HepG2 (cell line): ENCODE results near the gene LRRC45. TPM values are rescaled to one million over a fixed set of nuclear protein-coding genes. Genes with fewer than 3 reads are reported as not detected.

Experiments
- ATAC-seq: fragments of 200-7000 bp; cut with Tn5 transposase; 3 replicates; pipeline ENCODE4 v1.9.1; 2020; ENCODE audit warnings: mild to moderate bottlenecking, moderate library complexity
- BruUV-seq: library from RNA; stranded (reverse); fragments of 400-500 nt; replicated peaks from 2 replicates; lab custom pipeline; 2021; lab: Mats Ljungman, UMichigan
- CTCF ChIA-PET: fragments of 300-600 bp; formaldehyde crosslinking; extraction: SDS; loops from one replicate; lab custom pipeline; 2021; ENCODE audit warnings: low total read pairs, inconsistent platforms, low intra/inter-chr PET ratio; lab: Yijun Ruan, JAX
- POLR2A ChIA-PET: fragments of 350-600 bp; sonication (Branson Sonifier 250); formaldehyde crosslinking; loops from one replicate; lab custom pipeline; 2020; ENCODE audit warnings: antibody characterized with exemption, inconsistent platforms; lab: Yijun Ruan, JAX
- DNase-seq: peaks from one replicate; pipeline ENCODE4 v3.0.0-alpha.2; 2015; ENCODE audit warnings: low spot score
- FAIRE-seq: peaks from 3 replicates; lab custom pipeline; 2011; peaks lifted over from hg19 to GRCh38; lab: Jason Lieb, UNC
- H2AFZ ChIP-seq: one replicate; pipeline ENCODE4 v1.6.1; 2011; ENCODE audit warnings: low read length, inconsistent platforms
- H3K27ac ChIP-seq: fragments of 300-600 bp; 3 replicates; pipeline ENCODE4 v1.8.0; 2011; ENCODE audit warnings: mixed run types, mild to moderate bottlenecking, mixed read lengths, low read length, inconsistent platforms; ENCODE audit not compliant: insufficient read depth; ENCODE audit errors: extremely low read length
- H3K27me3 ChIP-seq, 2 experiments: fragments of 200-600 bp in 1 of 2; 2 replicates in 1 of 2; 3 replicates in 1 of 2; pipeline versions ENCODE4 v1.6.0 to v1.8.0; 2011; ENCODE audit warnings: low read length in 2 of 2, mild to moderate bottlenecking in 2 of 2, moderate library complexity in 2 of 2, inconsistent platforms in 1 of 2; ENCODE audit not compliant: insufficient read depth in 2 of 2, control insufficient read depth in 1 of 2
- H3K36me3 ChIP-seq, 2 experiments: fragments of 200-600 bp in 1 of 2; replicated peaks in 1 of 2; 2 replicates in 1 of 2; 3 replicates in 1 of 2; pipeline versions ENCODE4 v1.5.1 to v1.8.0; 2011; ENCODE audit warnings: low read length in 2 of 2, inconsistent platforms in 1 of 2; ENCODE audit not compliant: insufficient read depth in 2 of 2, control insufficient read depth in 1 of 2
- H3K4me1 ChIP-seq: 2 replicates; pipeline ENCODE4 v1.5.1; 2012; ENCODE audit warnings: low read length, inconsistent platforms; ENCODE audit not compliant: insufficient read depth
- H3K4me2 ChIP-seq: 2 replicates; pipeline ENCODE4 v1.6.0; 2011; ENCODE audit warnings: low read depth, low read length, inconsistent platforms
- H3K4me3 ChIP-seq, 3 experiments: fragments of 200-600 bp in 1 of 3; sonication (generic), shearing (Covaris generic) in 1 of 3; replicated peaks in 1 of 3; 2 replicates each; pipeline ENCODE4 v1.5.1; 2011 to 2016; ENCODE audit warnings: low read length in 3 of 3, inconsistent platforms in 2 of 3, low read depth in 2 of 3, mild to moderate bottlenecking in 2 of 3, control low read depth in 1 of 3, mixed read lengths in 1 of 3; ENCODE audit not compliant: insufficient read depth in 1 of 3
- H3K79me2 ChIP-seq: one replicate; pipeline ENCODE4 v1.6.1; 2011; ENCODE audit warnings: low read length, inconsistent platforms; ENCODE audit not compliant: insufficient read depth
- H3K9ac ChIP-seq: 2 replicates; pipeline ENCODE4 v1.6.0; 2011; ENCODE audit warnings: mild to moderate bottlenecking, low read depth, low read length, inconsistent platforms; ENCODE audit not compliant: insufficient read depth
- H3K9me3 ChIP-seq: 2 replicates; pipeline ENCODE4 v1.5.1; 2012; ENCODE audit warnings: mild to moderate bottlenecking, low read length
- H4K20me1 ChIP-seq: 2 replicates; pipeline ENCODE4 v1.6.0; 2011; ENCODE audit warnings: inconsistent platforms, mild to moderate bottlenecking, low read length, moderate library complexity; ENCODE audit not compliant: insufficient read depth
- DMTF1 ChIP-seq: sonication (generic); formaldehyde crosslinking; IDR thresholded peaks from 2 replicates; pipeline ENCODE4 v1.4.0; 2020; ENCODE audit warnings: mild to moderate bottlenecking, missing genetic modification reagents
- KDM5B ChIP-seq: sonication (generic); formaldehyde crosslinking; IDR thresholded peaks from 2 replicates; pipeline ENCODE4 v1.4.0; 2020; ENCODE audit warnings: missing genetic modification reagents, mild to moderate bottlenecking, borderline replicate concordance
- MEF2D ChIP-seq: sonication (generic); formaldehyde crosslinking; IDR thresholded peaks from 2 replicates; pipeline ENCODE4 v1.5.1; 2020; ENCODE audit warnings: mild to moderate bottlenecking, missing genetic modification reagents
- ZFY ChIP-seq: sonication (generic); formaldehyde crosslinking; IDR thresholded peaks from 2 replicates; pipeline ENCODE4 v1.4.0; 2020; ENCODE audit warnings: missing genetic modification reagents
- ZNF512 ChIP-seq: sonication (generic); formaldehyde crosslinking; IDR thresholded peaks from 2 replicates; pipeline ENCODE4 v1.4.0; 2020; ENCODE audit warnings: mild to moderate bottlenecking, missing genetic modification reagents
- ZNF672 ChIP-seq: sonication (generic); formaldehyde crosslinking; IDR thresholded peaks from 2 replicates; pipeline ENCODE4 v1.8.1; 2022; ENCODE audit warnings: missing genetic modification reagents
- ZNF792 ChIP-seq: IDR thresholded peaks from 2 replicates; pipeline ENCODE4 v1.6.1; 2016
- WGBS: methylation state at CpG from one replicate; pipeline ENCODE4 v1.1.6; 2017; ENCODE audit warnings: low lambda C conversion rate; 5-methylcytosine and 5-hydroxymethylcytosine counted together
- in situ Hi-C: cut with HindIII; loops from 2 replicates; pipeline ENCODE4 v1.10.0; 2017; ENCODE audit warnings: low pct_unique_long_range_greater_than_20kb; ENCODE audit not compliant: extremely low pct_ligation_motif_present
- intact Hi-C: fragments of 100-400 bp; cut with micrococcal nuclease; formaldehyde crosslinking; loops from one replicate; pipeline ENCODE4 v1.10.0; 2022; ENCODE audit not compliant: unreplicated experiment
- polyA plus RNA-seq, 8 experiments: library from polyadenylated mRNA; depleted of rRNA in 3 of 8; stranded (reverse) in 7 of 8; unstranded in 1 of 8; fragments of >200 nt; fragmentation: Illumina TruSeq in 4 of 8; extraction: Trizol in 4 of 8; gene quantifications; 2 replicates each; pipeline versions ENCODE4 v1.2.1 to v1.2.3, GENCODE V29; 2011 to 2016; ENCODE audit warnings: low read depth in 4 of 8, missing spikeins in 1 of 8, mixed read lengths in 1 of 8; ENCODE audit not compliant: insufficient read depth in 1 of 8
- total RNA-seq, 5 experiments: library from RNA; depleted of rRNA; stranded (reverse); fragments of >200 nt; fragmentation: Illumina TruSeq; extraction: Trizol; gene quantifications; 2 replicates each; pipeline ENCODE4 v1.2.3, GENCODE V29; 2016; ENCODE audit warnings: low read depth in 1 of 5
- TF ChIP-seq, protein P1 (sequence below): sonication (generic); formaldehyde crosslinking; IDR thresholded peaks from 2 replicates; pipeline ENCODE4 v1.5.1; 2020; ENCODE audit warnings: missing genetic modification reagents, mild to moderate bottlenecking, borderline replicate concordance
- TF ChIP-seq, protein P2 (sequence below): sonication (generic); formaldehyde crosslinking; IDR thresholded peaks from 2 replicates; pipeline ENCODE4 v1.5.0; 2020; ENCODE audit warnings: mild to moderate bottlenecking, missing genetic modification reagents, moderate library complexity

LRRC45 gene
- total and polyA plus RNA-seq, 2 of the 13 experiments (the other 11 are each of a cell fraction or from before 2014, with no cell fraction given) = 11.6 to 48.1 TPM

DNA sequence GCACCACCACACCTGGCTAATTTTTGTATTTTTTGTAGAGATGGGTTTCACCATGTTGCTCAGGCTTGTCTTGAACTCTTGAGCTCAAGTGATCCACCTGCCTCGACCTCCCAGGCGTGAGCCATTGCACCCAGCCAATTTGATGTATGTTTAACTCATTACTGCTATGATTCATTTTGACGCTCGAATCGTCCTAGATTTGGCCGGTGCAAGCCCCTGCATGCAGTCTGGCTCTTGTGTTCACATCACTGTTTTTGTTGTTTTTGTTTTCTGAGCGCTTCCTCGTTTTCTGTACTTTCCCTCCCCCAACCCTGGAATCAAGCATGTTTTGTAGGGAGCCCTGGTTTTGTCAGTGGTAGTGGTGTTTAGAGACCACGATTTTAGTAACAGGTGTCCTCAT, 50.3 kb downstream of the LRRC45 start (continued):
- TF ChIP-seq DMTF1 (CRISPR knock-in tag) (no peak), KDM5B (CRISPR knock-in tag) (no peak), ZNF672 (CRISPR knock-in tag) (no peak)
- TF ChIP-seq, protein P1, sequence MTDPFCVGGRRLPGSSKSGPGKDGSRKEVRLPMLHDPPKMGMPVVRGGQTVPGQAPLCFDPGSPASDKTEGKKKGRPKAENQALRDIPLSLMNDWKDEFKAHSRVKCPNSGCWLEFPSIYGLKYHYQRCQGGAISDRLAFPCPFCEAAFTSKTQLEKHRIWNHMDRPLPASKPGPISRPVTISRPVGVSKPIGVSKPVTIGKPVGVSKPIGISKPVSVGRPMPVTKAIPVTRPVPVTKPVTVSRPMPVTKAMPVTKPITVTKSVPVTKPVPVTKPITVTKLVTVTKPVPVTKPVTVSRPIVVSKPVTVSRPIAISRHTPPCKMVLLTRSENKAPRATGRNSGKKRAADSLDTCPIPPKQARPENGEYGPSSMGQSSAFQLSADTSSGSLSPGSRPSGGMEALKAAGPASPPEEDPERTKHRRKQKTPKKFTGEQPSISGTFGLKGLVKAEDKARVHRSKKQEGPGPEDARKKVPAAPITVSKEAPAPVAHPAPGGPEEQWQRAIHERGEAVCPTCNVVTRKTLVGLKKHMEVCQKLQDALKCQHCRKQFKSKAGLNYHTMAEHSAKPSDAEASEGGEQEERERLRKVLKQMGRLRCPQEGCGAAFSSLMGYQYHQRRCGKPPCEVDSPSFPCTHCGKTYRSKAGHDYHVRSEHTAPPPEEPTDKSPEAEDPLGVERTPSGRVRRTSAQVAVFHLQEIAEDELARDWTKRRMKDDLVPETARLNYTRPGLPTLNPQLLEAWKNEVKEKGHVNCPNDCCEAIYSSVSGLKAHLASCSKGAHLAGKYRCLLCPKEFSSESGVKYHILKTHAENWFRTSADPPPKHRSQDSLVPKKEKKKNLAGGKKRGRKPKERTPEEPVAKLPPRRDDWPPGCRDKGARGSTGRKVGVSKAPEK (CRISPR knock-in tag) = no peak

- Histone ChIP-seq H3K27ac (no peak overlapping the region), H3K79me2 (no peaks in the 10 kb centered on the region), H3K9me3 (no peaks in the 10 kb centered on the region), H3K4me3 (no peak overlapping the region), H3K27me3 (peaks cover 0 to 5% of the 10 kb centered on the region in 2 experiments; a peak in 2 of 5 replicates), H3K4me1 (peaks cover 12% of the 10 kb centered on the region), H3K4me2 (no peak overlapping the region), H3K36me3 (peaks cover 21 to 28% of the 10 kb centered on the region in 2 experiments), H4K20me1 (peaks cover 19% of the 10 kb centered on the region; the same call in 1 of the 2 replicates), H3K9ac (no peak overlapping the region), H2AFZ (no peak overlapping the region)
- FAIRE-seq = no peak
- peak; percentile 11 for ATAC-seq
- DNase-seq = no peak
- in situ Hi-C loops = no loop called here
- 78% methylated on average over 25 of the region's 25 CpGs for WGBS
- ChIA-PET CTCF (no interaction called here), POLR2A (interaction anchor here (1.2 to 1.9 kb wide), 6 partner anchors 10 to 30 kb away, joined by 3 to 9 read pairs (median 4); partner anchors contain the start of gene FASN)
- intact Hi-C loops = no loop called here
- no TSS peak for BruUV-seq
- TF ChIP-seq ZNF792 (CRISPR knock-in tag) (no peak), MEF2D (no peak), ZNF512 (CRISPR knock-in tag) (no peak), ZFY (CRISPR knock-in tag) (no peak)
- TF ChIP-seq, protein P2, sequence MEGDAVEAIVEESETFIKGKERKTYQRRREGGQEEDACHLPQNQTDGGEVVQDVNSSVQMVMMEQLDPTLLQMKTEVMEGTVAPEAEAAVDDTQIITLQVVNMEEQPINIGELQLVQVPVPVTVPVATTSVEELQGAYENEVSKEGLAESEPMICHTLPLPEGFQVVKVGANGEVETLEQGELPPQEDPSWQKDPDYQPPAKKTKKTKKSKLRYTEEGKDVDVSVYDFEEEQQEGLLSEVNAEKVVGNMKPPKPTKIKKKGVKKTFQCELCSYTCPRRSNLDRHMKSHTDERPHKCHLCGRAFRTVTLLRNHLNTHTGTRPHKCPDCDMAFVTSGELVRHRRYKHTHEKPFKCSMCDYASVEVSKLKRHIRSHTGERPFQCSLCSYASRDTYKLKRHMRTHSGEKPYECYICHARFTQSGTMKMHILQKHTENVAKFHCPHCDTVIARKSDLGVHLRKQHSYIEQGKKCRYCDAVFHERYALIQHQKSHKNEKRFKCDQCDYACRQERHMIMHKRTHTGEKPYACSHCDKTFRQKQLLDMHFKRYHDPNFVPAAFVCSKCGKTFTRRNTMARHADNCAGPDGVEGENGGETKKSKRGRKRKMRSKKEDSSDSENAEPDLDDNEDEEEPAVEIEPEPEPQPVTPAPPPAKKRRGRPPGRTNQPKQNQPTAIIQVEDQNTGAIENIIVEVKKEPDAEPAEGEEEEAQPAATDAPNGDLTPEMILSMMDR (CRISPR knock-in tag) = no peak
Observed at GRCh38 chr17:82076018-82076784, 53.1 kb downstream of the LRRC45 start.
